Adrenal gland (tissue), 5 donors: Measurements from ENCODE around the gene GLB1L3.

Experiments
- POLR2A ChIP-seq, 2 donors: fragments of 450-650 bp; IDR thresholded peaks; one replicate each; pipeline ENCODE4 v1.6.1; 2017; ENCODE audit warnings: antibody characterized with exemption in 2 of 2, mild to moderate bottlenecking in 2 of 2, moderate library complexity in 1 of 2
- TF ChIP-seq, protein P1 (sequence below), 6 experiments: fragments of 450-650 bp in 4 of 6; fragments of 200-600 bp in 2 of 6; sonication (generic) in 1 of 6; IDR thresholded peaks; 1 replicate in 5 of 6; 2 replicates in 1 of 6; pipeline versions ENCODE4 v1.5.1 to v1.8.0; 2016 to 2021; ENCODE audit warnings: antibody characterized with exemption in 6 of 6, mild to moderate bottlenecking in 2 of 6, moderate library complexity in 1 of 6
- donor health status: DM: no; HTN: no; CAD: no.

DNA sequence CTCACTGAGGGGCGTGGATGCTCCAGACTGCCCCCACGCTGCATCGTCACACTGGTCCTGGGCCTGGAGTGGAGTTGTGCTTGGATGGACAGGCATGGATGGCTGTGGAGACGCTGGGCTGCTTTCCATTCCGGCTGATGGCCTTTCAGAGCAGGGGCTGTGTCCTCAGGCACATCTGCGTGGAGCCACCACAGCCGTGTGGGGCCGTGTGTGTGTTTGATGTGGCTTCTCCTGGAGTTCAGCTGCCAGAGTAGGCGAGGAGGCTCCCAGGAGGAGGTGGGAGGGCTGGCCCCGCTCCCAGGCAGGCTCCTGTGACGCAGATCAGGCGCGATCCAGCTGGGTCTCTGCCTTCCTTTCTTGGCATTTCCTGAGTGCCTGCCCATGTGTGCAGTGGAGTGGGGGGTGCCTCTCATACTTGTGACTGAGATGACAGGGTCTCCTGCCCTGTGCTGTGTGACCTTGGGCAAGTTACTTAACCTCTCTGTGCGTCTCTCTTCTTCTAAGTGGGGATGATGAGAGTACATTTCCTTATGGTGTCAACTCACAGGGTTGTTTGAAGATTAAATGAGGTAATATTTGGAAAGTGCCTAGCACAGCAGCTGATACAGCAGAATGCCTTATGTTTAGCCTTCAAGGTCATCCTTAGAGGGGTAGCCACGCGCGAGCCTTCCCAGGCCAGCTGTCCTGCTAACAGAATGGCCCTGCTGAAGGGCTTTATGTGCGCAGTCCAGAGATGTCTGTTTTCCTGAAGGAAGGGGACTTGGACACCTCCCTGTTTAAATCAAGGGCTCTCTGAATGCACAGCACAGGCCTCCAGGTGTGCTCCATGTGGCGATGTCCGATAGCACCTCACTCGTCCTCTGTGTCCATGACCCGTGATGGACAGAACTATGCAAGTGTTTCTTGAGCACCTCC, 89.1 kb downstream of the GLB1L3 start:
- TF ChIP-seq, protein P1, sequence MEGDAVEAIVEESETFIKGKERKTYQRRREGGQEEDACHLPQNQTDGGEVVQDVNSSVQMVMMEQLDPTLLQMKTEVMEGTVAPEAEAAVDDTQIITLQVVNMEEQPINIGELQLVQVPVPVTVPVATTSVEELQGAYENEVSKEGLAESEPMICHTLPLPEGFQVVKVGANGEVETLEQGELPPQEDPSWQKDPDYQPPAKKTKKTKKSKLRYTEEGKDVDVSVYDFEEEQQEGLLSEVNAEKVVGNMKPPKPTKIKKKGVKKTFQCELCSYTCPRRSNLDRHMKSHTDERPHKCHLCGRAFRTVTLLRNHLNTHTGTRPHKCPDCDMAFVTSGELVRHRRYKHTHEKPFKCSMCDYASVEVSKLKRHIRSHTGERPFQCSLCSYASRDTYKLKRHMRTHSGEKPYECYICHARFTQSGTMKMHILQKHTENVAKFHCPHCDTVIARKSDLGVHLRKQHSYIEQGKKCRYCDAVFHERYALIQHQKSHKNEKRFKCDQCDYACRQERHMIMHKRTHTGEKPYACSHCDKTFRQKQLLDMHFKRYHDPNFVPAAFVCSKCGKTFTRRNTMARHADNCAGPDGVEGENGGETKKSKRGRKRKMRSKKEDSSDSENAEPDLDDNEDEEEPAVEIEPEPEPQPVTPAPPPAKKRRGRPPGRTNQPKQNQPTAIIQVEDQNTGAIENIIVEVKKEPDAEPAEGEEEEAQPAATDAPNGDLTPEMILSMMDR (IDR thresholded peaks at IDR 0.05), result no peak
- no peak for TF ChIP-seq POLR2A (IDR thresholded peaks at IDR 0.05)
